ENCODE measurements around the gene SKP2.
A peak's percentile ranks its signal among the peaks of the same experiment; 100 is the strongest.

Gene SKP2

GRCh38 chr5:36135988-36136387 is 15.9 kb upstream of the SKP2 start:
- DNase-seq (ENCODE audit: low read depth, low spot score) = no peak
- TF ChIP-seq YY1 (IDR thresholded peaks at IDR 0.05; ENCODE audit: insufficient read depth, insufficient read length) = no peak
- TF ChIP-seq SUZ12 (IDR thresholded peaks at IDR 0.05; ENCODE audit: extremely low read depth, insufficient read depth, insufficient read length) = no peak
- TF ChIP-seq ZNF274 (IDR thresholded peaks at IDR 0.05; ENCODE audit: low read depth, low read length) = no peak
- H3K9me3 ChIP-seq (ENCODE audit: insufficient read depth, low read length) = peaks cover 16% of the 10 kb centered on the region; the same call in 1 of the 2 replicates
- no peak overlapping the region for H3K4me3 ChIP-seq (ENCODE audit: insufficient read length, low read depth)
- H3K36me3 ChIP-seq (ENCODE audit: insufficient read depth, insufficient read length, low read length) = no peaks in the 10 kb centered on the region
- H3K4me1 ChIP-seq (ENCODE audit: insufficient read depth, insufficient read length) = no peaks in the 10 kb centered on the region
- no peaks in the 10 kb centered on the region for H3K27me3 ChIP-seq (ENCODE audit: insufficient read depth, insufficient read length)
- no peak overlapping the region for H3K9ac ChIP-seq (ENCODE audit: insufficient read length, low read depth)

- TF ChIP-seq SUZ12 (IDR thresholded peaks at IDR 0.05; ENCODE audit: extremely low read depth, insufficient read depth, insufficient read length) (no peak), YY1 (IDR thresholded peaks at IDR 0.05; ENCODE audit: insufficient read depth, insufficient read length) (no peak), ZNF274 (IDR thresholded peaks at IDR 0.05; ENCODE audit: low read depth, low read length) (no peak)
- no peaks in the 10 kb centered on the region for H3K36me3 ChIP-seq (ENCODE audit: insufficient read depth, insufficient read length, low read length)
- no peak overlapping the region for H3K4me3 ChIP-seq (ENCODE audit: insufficient read length, low read depth)
Measured at GRCh38 chr5:36136581-36136980, 15.3 kb upstream of the SKP2 start.

GRCh38 chr5:36138900-36139683 is 12.8 kb upstream of the SKP2 start:
- no peaks in the 10 kb centered on the region for H3K4me1 ChIP-seq (ENCODE audit: insufficient read depth, insufficient read length)
- TF ChIP-seq SUZ12 (IDR thresholded peaks at IDR 0.05; ENCODE audit: extremely low read depth, insufficient read depth, insufficient read length) = no peak
- TF ChIP-seq YY1 (IDR thresholded peaks at IDR 0.05; ENCODE audit: insufficient read depth, insufficient read length) = no peak
- no peak for TF ChIP-seq ZNF274 (IDR thresholded peaks at IDR 0.05; ENCODE audit: low read depth, low read length)
- H3K27me3 ChIP-seq (ENCODE audit: insufficient read depth, insufficient read length) = no peaks in the 10 kb centered on the region
- peaks cover 16% of the 10 kb centered on the region; the same call in 1 of the 2 replicates for H3K9me3 ChIP-seq (ENCODE audit: insufficient read depth, low read length)
- no peak for DNase-seq (ENCODE audit: low read depth, low spot score)
- H3K4me3 ChIP-seq (ENCODE audit: insufficient read length, low read depth) = no peak overlapping the region
- no peak overlapping the region for H3K9ac ChIP-seq (ENCODE audit: insufficient read length, low read depth)
- no peaks in the 10 kb centered on the region for H3K36me3 ChIP-seq (ENCODE audit: insufficient read depth, insufficient read length, low read length)

More at GRCh38 chr5:36136581-36136980, 15.3 kb upstream of the SKP2 start:
- DNase-seq (ENCODE audit: low read depth, low spot score) = no peak
- Histone ChIP-seq H3K9ac (ENCODE audit: insufficient read length, low read depth) (no peak overlapping the region), H3K9me3 (ENCODE audit: insufficient read depth, low read length) (peaks cover 16% of the 10 kb centered on the region; the same call in 1 of the 2 replicates), H3K27me3 (ENCODE audit: insufficient read depth, insufficient read length) (no peaks in the 10 kb centered on the region), H3K4me1 (ENCODE audit: insufficient read depth, insufficient read length) (no peaks in the 10 kb centered on the region)

GRCh38 chr5:36145311-36145710 is 6.6 kb upstream of the SKP2 start:
- Histone ChIP-seq H3K27me3 (ENCODE audit: insufficient read depth, insufficient read length) (no peaks in the 10 kb centered on the region), H3K4me3 (ENCODE audit: insufficient read length, low read depth) (no peak overlapping the region), H3K9me3 (ENCODE audit: insufficient read depth, low read length) (no peaks in the 10 kb centered on the region), H3K9ac (ENCODE audit: insufficient read length, low read depth) (no peak overlapping the region), H3K36me3 (ENCODE audit: insufficient read depth, insufficient read length, low read length) (no peaks in the 10 kb centered on the region), H3K4me1 (ENCODE audit: insufficient read depth, insufficient read length) (no peaks in the 10 kb centered on the region)
- DNase-seq (ENCODE audit: low read depth, low spot score) = no peak
- TF ChIP-seq ZNF274 (IDR thresholded peaks at IDR 0.05; ENCODE audit: low read depth, low read length) (no peak), YY1 (IDR thresholded peaks at IDR 0.05; ENCODE audit: insufficient read depth, insufficient read length) (no peak), SUZ12 (IDR thresholded peaks at IDR 0.05; ENCODE audit: extremely low read depth, insufficient read depth, insufficient read length) (no peak)

- no peaks in the 10 kb centered on the region for H3K27me3 ChIP-seq (ENCODE audit: insufficient read depth, insufficient read length)
- no peak for DNase-seq (ENCODE audit: low read depth, low spot score)
- no peak overlapping the region for H3K9ac ChIP-seq (ENCODE audit: insufficient read length, low read depth)
- H3K4me1 ChIP-seq (ENCODE audit: insufficient read depth, insufficient read length) = no peaks in the 10 kb centered on the region
- H3K4me3 ChIP-seq (ENCODE audit: insufficient read length, low read depth) = no peak overlapping the region
- TF ChIP-seq SUZ12 (IDR thresholded peaks at IDR 0.05; ENCODE audit: extremely low read depth, insufficient read depth, insufficient read length) (no peak), YY1 (IDR thresholded peaks at IDR 0.05; ENCODE audit: insufficient read depth, insufficient read length) (no peak), ZNF274 (IDR thresholded peaks at IDR 0.05; ENCODE audit: low read depth, low read length) (no peak)
- H3K9me3 ChIP-seq (ENCODE audit: insufficient read depth, low read length) = no peaks in the 10 kb centered on the region
- H3K36me3 ChIP-seq (ENCODE audit: insufficient read depth, insufficient read length, low read length) = no peaks in the 10 kb centered on the region
Measured at GRCh38 chr5:36146390-36146789, 5.5 kb upstream of the SKP2 start.

- DNase-seq (ENCODE audit: low read depth, low spot score) = no peak
- Histone ChIP-seq H3K27me3 (ENCODE audit: insufficient read depth, insufficient read length) (no peaks in the 10 kb centered on the region), H3K9me3 (ENCODE audit: insufficient read depth, low read length) (no peaks in the 10 kb centered on the region), H3K9ac (ENCODE audit: insufficient read length, low read depth) (no peak overlapping the region), H3K4me3 (ENCODE audit: insufficient read length, low read depth) (no peak overlapping the region), H3K4me1 (ENCODE audit: insufficient read depth, insufficient read length) (no peaks in the 10 kb centered on the region), H3K36me3 (ENCODE audit: insufficient read depth, insufficient read length, low read length) (no peaks in the 10 kb centered on the region)
- TF ChIP-seq ZNF274 (IDR thresholded peaks at IDR 0.05; ENCODE audit: low read depth, low read length) = no peak
- TF ChIP-seq SUZ12 (IDR thresholded peaks at IDR 0.05; ENCODE audit: extremely low read depth, insufficient read depth, insufficient read length) = no peak
- no peak for TF ChIP-seq YY1 (IDR thresholded peaks at IDR 0.05; ENCODE audit: insufficient read depth, insufficient read length)
Measured at GRCh38 chr5:36147681-36148080, 4.2 kb upstream of the SKP2 start.

- DNase-seq (ENCODE audit: low read depth, low spot score) = peak; percentile 23
- Histone ChIP-seq H3K27me3 (ENCODE audit: insufficient read depth, insufficient read length) (no peaks in the 10 kb centered on the region), H3K4me3 (ENCODE audit: insufficient read length, low read depth) (peak overlapping the region; percentile 79), H3K9me3 (ENCODE audit: insufficient read depth, low read length) (no peaks in the 10 kb centered on the region), H3K9ac (ENCODE audit: insufficient read length, low read depth) (peak overlapping the region; percentile 86), H3K36me3 (ENCODE audit: insufficient read depth, insufficient read length, low read length) (peaks cover 29% of the 10 kb centered on the region), H3K4me1 (ENCODE audit: insufficient read depth, insufficient read length) (no peaks in the 10 kb centered on the region)
- TF ChIP-seq YY1 (IDR thresholded peaks at IDR 0.05; ENCODE audit: insufficient read depth, insufficient read length) (no peak), SUZ12 (IDR thresholded peaks at IDR 0.05; ENCODE audit: extremely low read depth, insufficient read depth, insufficient read length) (no peak), ZNF274 (IDR thresholded peaks at IDR 0.05; ENCODE audit: low read depth, low read length) (no peak)
Measured at GRCh38 chr5:36150676-36151433, 1.1 kb upstream of the SKP2 start.

All from NT2/D1 (cell line).